Measurements from ENCODE around the gene MAGI3. TPM values are rescaled to one million over a fixed set of nuclear protein-coding genes. Genes with fewer than 3 reads are reported as not detected.
"Not testable (repeated sequence)": the region's sequence is repeated elsewhere in the genome, so short reads cannot be mapped to it uniquely, and the experiment has no call there.

MAGI3 gene
- total RNA-seq, 2 donors from 2014 or later: 23.4 to 29.4 TPM

DNA sequence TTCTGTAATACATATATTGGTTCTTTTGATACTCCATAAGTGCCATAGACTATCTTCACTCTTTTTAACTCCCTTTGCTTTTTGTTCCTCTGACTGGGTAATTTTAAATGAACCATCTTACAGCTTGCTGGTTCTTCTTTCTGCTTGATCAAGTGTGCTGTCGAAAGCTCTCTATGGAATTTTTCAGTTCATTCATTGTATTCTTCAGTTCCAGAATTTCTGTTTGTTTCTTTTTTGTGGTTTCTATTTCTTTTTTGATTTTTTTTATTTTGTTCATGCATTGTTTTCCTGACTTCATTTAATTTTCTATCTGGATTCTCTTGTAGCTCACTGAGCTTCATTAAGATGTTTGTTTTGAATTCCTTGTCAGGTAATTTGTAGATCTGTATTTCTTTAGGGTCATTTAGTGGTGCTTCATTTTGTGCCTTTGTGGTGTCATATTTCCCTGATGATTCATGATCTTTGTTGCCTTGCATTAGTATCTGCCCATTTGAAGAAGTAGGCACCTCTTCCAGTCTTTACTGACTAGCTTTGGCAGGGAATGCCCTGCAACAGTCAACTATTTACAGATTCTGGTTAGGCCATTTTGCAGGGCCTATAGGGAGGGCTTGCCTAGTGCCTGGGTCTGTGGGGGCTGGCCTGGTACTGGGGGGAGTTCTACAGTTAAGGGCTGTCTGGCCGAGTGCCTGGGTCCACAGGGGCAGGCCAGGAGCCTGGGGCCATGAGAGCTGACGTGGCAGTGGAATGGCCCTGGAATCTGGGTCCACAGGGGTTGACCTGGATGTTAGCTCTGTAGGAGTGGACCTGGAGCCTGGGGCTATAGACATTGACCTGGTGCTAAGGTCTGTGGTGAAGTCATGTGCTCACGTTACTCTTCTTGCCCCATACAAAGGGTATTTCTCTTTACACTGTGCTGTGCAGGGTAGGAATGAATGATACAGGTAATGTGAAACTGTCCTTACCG, 89.7 kb downstream of the MAGI3 start:
- Histone ChIP-seq H3K9me3 (peaks cover 27% of the 10 kb centered on the region), H3K36me3 (no peaks in the 10 kb centered on the region), H3K4me3 (no peak overlapping the region), H3K4me1 (ENCODE audit: control insufficient read depth in 1 of 2, low read depth in 2 of 2) (no peaks in the 10 kb centered on the region), H3K27ac (no peak overlapping the region), H3K27me3 (replicated peaks; ENCODE audit: insufficient read depth) (no peaks in the 10 kb centered on the region)
- TF ChIP-seq, protein P1, sequence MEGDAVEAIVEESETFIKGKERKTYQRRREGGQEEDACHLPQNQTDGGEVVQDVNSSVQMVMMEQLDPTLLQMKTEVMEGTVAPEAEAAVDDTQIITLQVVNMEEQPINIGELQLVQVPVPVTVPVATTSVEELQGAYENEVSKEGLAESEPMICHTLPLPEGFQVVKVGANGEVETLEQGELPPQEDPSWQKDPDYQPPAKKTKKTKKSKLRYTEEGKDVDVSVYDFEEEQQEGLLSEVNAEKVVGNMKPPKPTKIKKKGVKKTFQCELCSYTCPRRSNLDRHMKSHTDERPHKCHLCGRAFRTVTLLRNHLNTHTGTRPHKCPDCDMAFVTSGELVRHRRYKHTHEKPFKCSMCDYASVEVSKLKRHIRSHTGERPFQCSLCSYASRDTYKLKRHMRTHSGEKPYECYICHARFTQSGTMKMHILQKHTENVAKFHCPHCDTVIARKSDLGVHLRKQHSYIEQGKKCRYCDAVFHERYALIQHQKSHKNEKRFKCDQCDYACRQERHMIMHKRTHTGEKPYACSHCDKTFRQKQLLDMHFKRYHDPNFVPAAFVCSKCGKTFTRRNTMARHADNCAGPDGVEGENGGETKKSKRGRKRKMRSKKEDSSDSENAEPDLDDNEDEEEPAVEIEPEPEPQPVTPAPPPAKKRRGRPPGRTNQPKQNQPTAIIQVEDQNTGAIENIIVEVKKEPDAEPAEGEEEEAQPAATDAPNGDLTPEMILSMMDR (IDR thresholded peaks at IDR 0.05): no peak
- no peak for ATAC-seq (ENCODE audit: insufficient number of reproducible peaks, low FRiP score, low read depth)
- DNase-seq (ENCODE audit: low spot score): no peak

DNA sequence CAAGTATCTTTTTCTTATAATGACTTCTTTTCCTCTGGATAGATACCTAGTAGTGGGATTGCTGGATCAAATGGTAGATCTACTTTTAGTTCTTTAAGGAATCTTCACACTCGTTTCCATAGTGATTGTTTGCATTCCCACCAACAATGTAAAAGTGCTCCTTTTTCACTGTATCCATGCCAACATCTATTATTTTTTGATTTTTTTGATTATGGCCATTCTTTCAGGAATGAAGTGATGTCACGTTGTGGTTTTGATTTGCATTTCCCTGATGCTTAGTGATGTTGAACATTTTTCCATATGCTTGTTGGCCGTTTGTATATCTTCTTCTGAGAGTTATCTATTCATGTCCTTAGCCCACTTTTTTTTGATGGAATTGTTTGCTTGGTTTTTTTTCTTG, 94.8 kb downstream of the MAGI3 start:
- H3K27me3 ChIP-seq (replicated peaks; ENCODE audit: insufficient read depth); ATAC-seq (ENCODE audit: insufficient number of reproducible peaks, low FRiP score, low read depth); H3K36me3 ChIP-seq; H3K4me1 ChIP-seq (ENCODE audit: control insufficient read depth in 1 of 2, low read depth in 2 of 2); H3K27ac ChIP-seq; DNase-seq (ENCODE audit: low spot score); H3K4me3 ChIP-seq: not testable (repeated sequence)
- peaks cover 16% of the 10 kb centered on the region for H3K9me3 ChIP-seq

DNA sequence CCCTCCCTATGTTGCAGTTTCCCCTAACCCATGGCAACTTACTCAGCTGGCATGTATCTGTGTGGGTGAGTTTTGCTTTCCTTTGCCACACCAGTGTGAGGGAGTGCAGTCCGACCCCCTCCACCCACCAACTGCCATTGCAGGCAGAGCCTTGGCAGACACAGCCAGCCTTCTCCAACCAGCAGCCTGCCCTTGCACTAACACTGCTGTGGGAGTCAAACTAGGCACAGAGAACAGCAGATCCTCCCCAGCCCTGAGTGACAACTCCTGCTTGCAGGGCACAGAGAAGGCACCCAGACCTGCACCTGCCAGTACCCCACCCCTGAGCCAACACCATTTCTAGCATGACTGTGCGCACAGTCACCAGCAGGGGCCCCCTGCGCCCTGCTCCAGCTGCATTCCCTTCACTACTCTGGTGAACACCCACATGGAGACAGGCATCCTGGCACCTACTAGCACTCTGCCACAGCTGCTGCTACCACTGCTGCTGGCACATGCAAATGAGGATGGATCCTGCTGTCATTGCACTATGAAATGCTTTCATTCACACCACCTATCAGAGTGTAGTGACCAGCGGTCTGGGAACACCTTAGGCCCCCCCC, 98.4 kb downstream of the MAGI3 start:
- DNase-seq (ENCODE audit: low spot score) (no peak), ATAC-seq (ENCODE audit: insufficient number of reproducible peaks, low FRiP score, low read depth) (no peak)
- Histone ChIP-seq H3K4me3 (no peak overlapping the region), H3K27ac (no peak overlapping the region), H3K4me1 (ENCODE audit: control insufficient read depth in 1 of 2, low read depth in 2 of 2) (no peaks in the 10 kb centered on the region), H3K36me3 (no peaks in the 10 kb centered on the region), H3K27me3 (replicated peaks; ENCODE audit: insufficient read depth) (no peaks in the 10 kb centered on the region), H3K9me3 (peaks cover 16% of the 10 kb centered on the region)
- TF ChIP-seq, protein P1 (IDR thresholded peaks at IDR 0.05): no peak

DNA sequence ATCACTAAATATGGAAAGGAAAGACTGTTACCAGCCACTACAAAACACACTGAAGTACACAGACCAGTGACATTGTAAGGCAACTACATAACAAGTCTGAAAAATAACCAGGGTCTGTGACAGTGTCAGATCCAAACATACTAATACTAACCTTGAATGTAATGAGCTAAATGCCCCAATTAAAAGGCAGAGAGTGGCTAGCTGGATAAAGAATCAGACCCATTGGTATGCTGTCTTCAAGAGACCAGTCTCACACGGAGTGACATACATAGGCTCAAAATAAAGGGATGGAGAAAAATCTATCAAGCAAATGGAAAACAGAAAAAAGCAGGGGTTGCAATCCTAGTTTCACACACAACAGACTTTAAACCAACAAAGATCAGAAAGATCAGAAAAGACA, 100.1 kb downstream of the MAGI3 start:
- ATAC-seq (ENCODE audit: insufficient number of reproducible peaks, low FRiP score, low read depth) (no peak), DNase-seq (ENCODE audit: low spot score) (no peak)
- no peaks in the 10 kb centered on the region for H3K36me3 ChIP-seq
- no peak overlapping the region for H3K4me3 ChIP-seq
- peaks cover 16% of the 10 kb centered on the region for H3K9me3 ChIP-seq
- no peaks in the 10 kb centered on the region for H3K4me1 ChIP-seq (ENCODE audit: control insufficient read depth in 1 of 2, low read depth in 2 of 2)
- TF ChIP-seq, protein P1 (IDR thresholded peaks at IDR 0.05): no peak
- no peaks in the 10 kb centered on the region for H3K27me3 ChIP-seq (replicated peaks; ENCODE audit: insufficient read depth)
- H3K27ac ChIP-seq: no peak overlapping the region

DNA sequence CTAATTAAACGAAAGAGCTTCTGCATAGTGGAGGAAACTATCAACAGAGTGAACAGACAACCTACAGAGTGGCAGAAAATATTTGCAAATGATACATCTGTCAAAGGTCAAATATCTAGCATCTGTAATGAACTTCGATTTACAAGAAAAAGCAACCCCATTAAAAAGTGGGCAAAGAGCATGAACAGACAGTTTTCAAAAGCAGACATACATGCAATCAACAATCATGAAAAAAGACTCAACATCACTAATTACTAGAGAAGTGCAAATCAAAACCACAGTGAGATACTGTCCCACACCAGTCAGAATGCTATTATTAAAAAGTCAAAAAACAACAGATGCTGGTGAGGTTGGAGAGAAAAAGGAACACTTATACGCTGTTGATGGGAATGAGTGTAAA, 103.2 kb downstream of the MAGI3 start:
- Histone ChIP-seq H3K4me1 (ENCODE audit: control insufficient read depth in 1 of 2, low read depth in 2 of 2) (no peaks in the 10 kb centered on the region), H3K27me3 (replicated peaks; ENCODE audit: insufficient read depth) (no peaks in the 10 kb centered on the region), H3K4me3 (no peak overlapping the region), H3K36me3 (no peaks in the 10 kb centered on the region), H3K27ac (no peak overlapping the region), H3K9me3 (peaks cover 16% of the 10 kb centered on the region)
- TF ChIP-seq, protein P1 (IDR thresholded peaks at IDR 0.05): no peak
- no peak for DNase-seq (ENCODE audit: low spot score)
- ATAC-seq (ENCODE audit: insufficient number of reproducible peaks, low FRiP score, low read depth): no peak

Data from thoracic aorta (tissue), 2 donors.